GM23338 (cell line): ENCODE data around the gene ARL1. TPM values are rescaled to one million over a fixed set of nuclear protein-coding genes. Genes with fewer than 3 reads are reported as not detected.

Source experiments
- polyA plus RNA-seq: library from polyadenylated mRNA; unstranded; fragments of >200 nt; fragmentation: Nextera tagmentation; extraction: Ambion mirVana; gene quantifications from 2 replicates; pipeline ENCODE4 v1.2.1, GENCODE V29; 2016
- small RNA-seq: library from RNA; depleted of rRNA; stranded (forward); fragments of <200 nt; gene quantifications from one replicate; pipeline ENCODE3, GENCODE V24; 2014; ENCODE audit warnings: low replicate concordance
- total RNA-seq: library from RNA; depleted of rRNA; stranded (reverse); fragments of >200 nt; shearing (Covaris generic); gene quantifications from 2 replicates; pipeline ENCODE4 v1.2.3, GENCODE V29; 2014; rRNA removed

Gene ARL1
- total and polyA plus RNA-seq, 2 experiments from 2014 or later = 50.0 to 55.9 TPM

Small RNAs within 50 kb of the gene (small RNA-seq; reads per million reads assigned to genes)
- gene RF00019 (not detected), gene RNU6-1068P (not detected), gene RPS27P23 (not detected)

Other genes with a start within 250 kb of the ARL1 start
- gene SLC5A8, start 197.5 kb downstream of the ARL1 start, total RNA-seq = 0.10 and 0.35 TPM in 2 replicates
- 0.10 TPM in 1 of 2 replicates, not detected in the other for gene SLC5A8, start 197.5 kb downstream of the ARL1 start, polyA plus RNA-seq
- 55.8 and 59.6 TPM in 2 replicates for gene UTP20, start 127.7 kb downstream of the ARL1 start, total RNA-seq
- 12.3 and 13.1 TPM in 2 replicates for gene UTP20, start 127.7 kb downstream of the ARL1 start, polyA plus RNA-seq
- gene SPIC, start 67.6 kb upstream of the ARL1 start, total RNA-seq = not detected in 2 replicates
- gene SPIC, start 67.6 kb upstream of the ARL1 start, polyA plus RNA-seq = not detected in 2 replicates
- gene MYBPC1, start 187.2 kb upstream of the ARL1 start, total RNA-seq = 0.54 TPM in 1 of 2 replicates, not detected in the other
- gene MYBPC1, start 187.2 kb upstream of the ARL1 start, polyA plus RNA-seq = 0.18 TPM in 1 of 2 replicates, not detected in the other